Measurements from ENCODE around the gene CCDC167. TPM values are rescaled to one million over a fixed set of nuclear protein-coding genes. Genes with fewer than 3 reads are reported as not detected.

The CCDC167 gene
- total RNA-seq, 1 donor from 2014 or later: 73.1 TPM

DNA sequence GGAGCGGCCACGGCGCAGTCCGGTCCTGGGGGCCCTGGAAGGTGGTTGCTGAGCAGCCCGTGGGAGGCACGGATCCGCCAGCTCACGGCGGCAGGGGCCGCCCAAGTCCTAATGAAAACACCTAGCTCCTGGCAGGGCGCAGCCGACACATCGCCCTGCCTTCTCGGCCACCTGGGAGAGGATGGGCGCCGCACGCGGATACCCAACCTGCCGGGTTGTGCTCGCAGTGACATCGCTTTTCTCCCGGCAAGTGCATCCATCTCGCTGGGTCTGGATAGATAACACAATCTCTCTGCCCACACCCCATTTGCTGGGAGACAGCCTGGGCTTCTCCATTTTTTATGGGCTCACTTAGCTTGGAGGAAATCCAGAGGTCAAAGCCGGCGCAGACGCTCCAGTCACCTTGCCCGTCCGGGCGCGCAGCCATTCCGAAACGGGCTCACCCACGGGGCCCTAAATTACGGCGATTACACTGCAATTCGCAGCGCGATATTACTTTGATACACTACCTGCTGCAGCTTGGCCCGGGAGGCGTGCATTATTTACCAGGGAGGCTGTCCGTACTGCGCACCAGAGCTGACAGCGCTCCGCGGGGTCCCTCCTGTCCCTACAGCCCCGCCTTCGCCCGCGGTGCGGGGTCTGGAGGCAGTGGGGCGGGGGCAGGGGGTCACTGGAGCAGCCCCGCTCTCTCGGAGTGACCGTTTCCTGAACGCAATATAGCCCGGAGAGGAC is 36.2 kb upstream of the CCDC167 start:
- no peak for DNase-seq (ENCODE audit: low read depth, low spot score)
- TF ChIP-seq, protein P1, sequence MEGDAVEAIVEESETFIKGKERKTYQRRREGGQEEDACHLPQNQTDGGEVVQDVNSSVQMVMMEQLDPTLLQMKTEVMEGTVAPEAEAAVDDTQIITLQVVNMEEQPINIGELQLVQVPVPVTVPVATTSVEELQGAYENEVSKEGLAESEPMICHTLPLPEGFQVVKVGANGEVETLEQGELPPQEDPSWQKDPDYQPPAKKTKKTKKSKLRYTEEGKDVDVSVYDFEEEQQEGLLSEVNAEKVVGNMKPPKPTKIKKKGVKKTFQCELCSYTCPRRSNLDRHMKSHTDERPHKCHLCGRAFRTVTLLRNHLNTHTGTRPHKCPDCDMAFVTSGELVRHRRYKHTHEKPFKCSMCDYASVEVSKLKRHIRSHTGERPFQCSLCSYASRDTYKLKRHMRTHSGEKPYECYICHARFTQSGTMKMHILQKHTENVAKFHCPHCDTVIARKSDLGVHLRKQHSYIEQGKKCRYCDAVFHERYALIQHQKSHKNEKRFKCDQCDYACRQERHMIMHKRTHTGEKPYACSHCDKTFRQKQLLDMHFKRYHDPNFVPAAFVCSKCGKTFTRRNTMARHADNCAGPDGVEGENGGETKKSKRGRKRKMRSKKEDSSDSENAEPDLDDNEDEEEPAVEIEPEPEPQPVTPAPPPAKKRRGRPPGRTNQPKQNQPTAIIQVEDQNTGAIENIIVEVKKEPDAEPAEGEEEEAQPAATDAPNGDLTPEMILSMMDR (conservative IDR thresholded peaks at IDR 0.05): no peak
- Mint-ChIP-seq H3K27ac (ENCODE audit: unreplicated experiment) (no peak overlapping the region), H3K27me3 (ENCODE audit: low read depth) (peaks cover 90% of the 10 kb centered on the region), H3K4me3 (peak overlapping the region; percentile 31), H3K36me3 (ENCODE audit: low read depth) (no peaks in the 10 kb centered on the region), H3K9me3 (no peaks in the 10 kb centered on the region), H3K4me1 (peaks cover 14% of the 10 kb centered on the region)

DNA sequence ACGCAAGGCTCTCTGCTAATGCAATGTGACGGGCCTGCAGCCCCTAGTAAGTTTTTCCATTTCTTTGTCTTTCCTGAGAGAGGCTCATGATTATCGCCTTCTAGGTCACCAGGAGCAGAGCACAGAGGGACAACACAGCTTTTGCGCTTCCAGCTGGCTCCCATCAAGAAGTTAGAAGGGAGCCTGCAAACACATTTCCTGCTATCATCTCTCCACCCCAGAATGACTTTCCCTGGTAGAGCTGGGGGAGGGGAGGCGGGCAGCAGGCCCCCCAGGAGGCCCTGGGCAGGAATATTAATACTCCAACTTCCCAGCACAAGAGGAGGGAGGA is 35.7 kb upstream of the CCDC167 start:
- DNase-seq (ENCODE audit: low read depth, low spot score): no peak
- H3K4me1 Mint-ChIP-seq: peaks cover 14% of the 10 kb centered on the region
- no peak overlapping the region for H3K27ac Mint-ChIP-seq (ENCODE audit: unreplicated experiment)
- TF ChIP-seq, protein P1 (conservative IDR thresholded peaks at IDR 0.05): no peak
- H3K27me3 Mint-ChIP-seq (ENCODE audit: low read depth): peaks cover 94% of the 10 kb centered on the region
- H3K4me3 Mint-ChIP-seq: peak overlapping the region; percentile 62
- H3K9me3 Mint-ChIP-seq: no peaks in the 10 kb centered on the region
- no peaks in the 10 kb centered on the region for H3K36me3 Mint-ChIP-seq (ENCODE audit: low read depth)

DNA sequence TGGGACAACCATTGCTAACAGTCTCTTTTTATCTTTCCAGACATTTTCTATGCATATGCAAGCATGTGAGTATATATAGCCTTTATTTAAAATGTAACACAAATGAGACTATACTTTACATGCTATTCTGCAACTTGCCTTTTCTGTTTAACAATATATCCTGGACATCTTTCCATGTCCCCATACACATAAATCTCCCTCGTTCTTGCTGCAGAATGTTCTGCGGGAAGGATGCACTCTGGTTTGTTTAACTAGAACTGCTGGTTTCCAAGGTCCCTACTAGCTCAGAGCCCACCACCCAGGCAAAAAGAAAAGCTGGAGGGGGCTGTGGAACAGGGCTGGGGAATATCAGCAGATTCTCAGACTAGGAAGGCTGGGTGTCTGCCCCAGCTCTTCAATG is 35.2 kb upstream of the CCDC167 start:
- Mint-ChIP-seq H3K4me1 (peaks cover 9% of the 10 kb centered on the region), H3K4me3 (no peak overlapping the region), H3K27me3 (ENCODE audit: low read depth) (peaks cover 93% of the 10 kb centered on the region), H3K36me3 (ENCODE audit: low read depth) (no peaks in the 10 kb centered on the region), H3K9me3 (no peaks in the 10 kb centered on the region), H3K27ac (ENCODE audit: unreplicated experiment) (no peak overlapping the region)
- TF ChIP-seq, protein P1 (conservative IDR thresholded peaks at IDR 0.05): no peak
- no peak for DNase-seq (ENCODE audit: low read depth, low spot score)

DNA sequence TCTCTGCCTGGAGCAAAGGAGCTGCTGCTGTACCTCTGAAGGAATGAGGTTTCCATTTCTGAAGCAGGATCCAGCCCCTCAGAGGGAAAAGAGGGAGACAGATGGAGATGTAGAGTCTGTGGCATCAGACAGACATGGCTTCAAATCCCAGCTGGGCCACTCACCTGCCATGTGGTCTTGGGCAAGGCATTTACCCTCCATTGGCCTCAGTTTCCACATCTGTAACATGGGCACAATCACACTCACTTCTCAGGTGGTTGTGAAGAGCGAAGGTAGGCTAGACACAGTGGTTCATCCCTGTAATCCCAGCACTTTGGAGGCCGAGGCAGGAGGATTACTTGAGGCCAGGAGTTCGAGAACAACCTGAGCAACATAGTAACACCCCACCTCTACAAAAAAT is 32.4 kb upstream of the CCDC167 start:
- no peaks in the 10 kb centered on the region for H3K36me3 Mint-ChIP-seq (ENCODE audit: low read depth)
- no peak overlapping the region for H3K27ac Mint-ChIP-seq (ENCODE audit: unreplicated experiment)
- H3K9me3 Mint-ChIP-seq: no peaks in the 10 kb centered on the region
- H3K27me3 Mint-ChIP-seq (ENCODE audit: low read depth): peaks cover 78% of the 10 kb centered on the region
- TF ChIP-seq, protein P1 (conservative IDR thresholded peaks at IDR 0.05): no peak
- no peak for DNase-seq (ENCODE audit: low read depth, low spot score)
- peaks cover 9% of the 10 kb centered on the region for H3K4me1 Mint-ChIP-seq
- H3K4me3 Mint-ChIP-seq: no peak overlapping the region

DNA sequence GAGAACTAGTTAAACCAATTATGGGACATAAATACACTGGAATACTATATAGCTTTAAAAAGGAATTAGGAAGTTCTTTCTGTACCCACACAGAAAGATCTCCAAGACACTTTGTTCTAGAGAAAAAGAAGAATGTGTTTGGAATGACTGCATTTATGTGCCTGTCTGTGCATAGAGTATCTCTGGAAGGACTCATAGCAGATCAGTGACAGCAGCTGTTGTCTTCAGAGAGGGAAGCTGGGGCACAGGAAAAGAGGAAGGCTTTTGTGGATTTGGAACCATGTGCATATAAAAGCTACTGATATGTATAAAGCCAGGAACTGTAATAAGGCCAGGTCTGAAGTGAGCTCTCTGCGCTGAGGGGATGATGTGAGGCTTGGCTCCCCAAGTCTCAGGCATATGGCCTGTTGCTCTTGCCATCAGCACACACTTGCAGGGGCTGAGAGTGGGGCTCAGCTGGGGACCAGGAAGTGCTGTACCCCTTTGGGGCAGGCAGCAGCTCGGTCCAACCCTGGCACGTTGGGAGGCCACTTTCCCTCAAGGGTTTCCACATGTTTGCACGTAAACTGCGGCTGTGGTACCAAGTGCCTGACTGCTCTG is 31.8 kb upstream of the CCDC167 start:
- Mint-ChIP-seq H3K36me3 (ENCODE audit: low read depth) (no peaks in the 10 kb centered on the region), H3K4me3 (no peak overlapping the region), H3K27me3 (ENCODE audit: low read depth) (peaks cover 78% of the 10 kb centered on the region), H3K27ac (ENCODE audit: unreplicated experiment) (no peak overlapping the region), H3K4me1 (peaks cover 9% of the 10 kb centered on the region), H3K9me3 (no peaks in the 10 kb centered on the region)
- DNase-seq (ENCODE audit: low read depth, low spot score): no peak
- TF ChIP-seq, protein P1 (conservative IDR thresholded peaks at IDR 0.05): no peak
